ENCODE results near the gene ZNF598.
"Not testable (repeated sequence)": the region's sequence is repeated elsewhere in the genome, so short reads cannot be mapped to it uniquely, and the experiment has no call there.

ZNF598 gene

GRCh38 chr16:2040041-2040786 lies 30.6 kb upstream of the ZNF598 start:
- no peak for DNase-seq (ENCODE audit: low read depth in 2 of 2)

GRCh38 chr16:2039274-2040031 lies 29.8 kb upstream of the ZNF598 start:
- DNase-seq (ENCODE audit: low read depth in 2 of 2) = peak; percentile 63 to 64

- DNase-seq (ENCODE audit: low read depth in 2 of 2) = no peak
These were observed 29.0 kb upstream of the ZNF598 start for GRCh38 chr16:2038382-2039231.

- DNase-seq (ENCODE audit: low read depth in 2 of 2) = peak in 1 of 2 experiments; percentile 53
These were observed 28.2 kb upstream of the ZNF598 start for GRCh38 chr16:2037647-2038381.

GRCh38 chr16:2037115-2037514 lies 27.5 kb upstream of the ZNF598 start:
- DNase-seq (ENCODE audit: low read depth in 2 of 2) = no peak

GRCh38 chr16:2036200-2036966 lies 26.8 kb upstream of the ZNF598 start:
- no peak for DNase-seq (ENCODE audit: low read depth in 2 of 2)

GRCh38 chr16:2035431-2036199 lies 26.0 kb upstream of the ZNF598 start:
- DNase-seq (ENCODE audit: low read depth in 2 of 2) = no peak

- DNase-seq (ENCODE audit: low read depth in 2 of 2) = no peak
These were observed 25.2 kb upstream of the ZNF598 start for GRCh38 chr16:2034696-2035430.

GRCh38 chr16:2033909-2034695 lies 24.5 kb upstream of the ZNF598 start:
- DNase-seq (ENCODE audit: low read depth in 2 of 2) = not testable (repeated sequence)

- DNase-seq (ENCODE audit: low read depth in 2 of 2) = no peak
These were observed 23.7 kb upstream of the ZNF598 start for GRCh38 chr16:2033057-2033908.

GRCh38 chr16:2032285-2033056 lies 22.9 kb upstream of the ZNF598 start:
- no peak for DNase-seq (ENCODE audit: low read depth in 2 of 2)

- DNase-seq (ENCODE audit: low read depth in 2 of 2) = no peak
These were observed 21.5 kb upstream of the ZNF598 start for GRCh38 chr16:2031081-2031577.

GRCh38 chr16:2030036-2030435 lies 20.4 kb upstream of the ZNF598 start:
- no peak for DNase-seq (ENCODE audit: low read depth in 2 of 2)

GRCh38 chr16:2029350-2029749 lies 19.7 kb upstream of the ZNF598 start:
- DNase-seq (ENCODE audit: low read depth in 2 of 2) = no peak

- no peak for DNase-seq (ENCODE audit: low read depth in 2 of 2)
These were observed 19.1 kb upstream of the ZNF598 start for GRCh38 chr16:2028620-2029220.

GRCh38 chr16:2028146-2028545 lies 18.5 kb upstream of the ZNF598 start:
- DNase-seq (ENCODE audit: low read depth in 2 of 2) = no peak

Measured in fibroblast of skin of left biceps (primary cell).